ENCODE measurements around the gene MORC3.
"Not testable (repeated sequence)": the region's sequence is repeated elsewhere in the genome, so short reads cannot be mapped to it uniquely, and the experiment has no call there.

The MORC3 gene

GRCh38 chr21:36377391-36377842 lies 57.4 kb downstream of the MORC3 start:
- Histone ChIP-seq H3K27ac (no peak overlapping the region), H3K4me3 (no peak overlapping the region), H3K9me3 (no peaks in the 10 kb centered on the region), H3K36me3 (peaks cover 32 to 51% (median 51%) of the 10 kb centered on the region in 3 donors), H3K27me3 (no peaks in the 10 kb centered on the region), H3K4me1 (no peaks in the 10 kb centered on the region)
- intact Hi-C loops (cut with DNase I; ENCODE audit: low total_unique reads), result no loop called here
- TF ChIP-seq, protein P1, sequence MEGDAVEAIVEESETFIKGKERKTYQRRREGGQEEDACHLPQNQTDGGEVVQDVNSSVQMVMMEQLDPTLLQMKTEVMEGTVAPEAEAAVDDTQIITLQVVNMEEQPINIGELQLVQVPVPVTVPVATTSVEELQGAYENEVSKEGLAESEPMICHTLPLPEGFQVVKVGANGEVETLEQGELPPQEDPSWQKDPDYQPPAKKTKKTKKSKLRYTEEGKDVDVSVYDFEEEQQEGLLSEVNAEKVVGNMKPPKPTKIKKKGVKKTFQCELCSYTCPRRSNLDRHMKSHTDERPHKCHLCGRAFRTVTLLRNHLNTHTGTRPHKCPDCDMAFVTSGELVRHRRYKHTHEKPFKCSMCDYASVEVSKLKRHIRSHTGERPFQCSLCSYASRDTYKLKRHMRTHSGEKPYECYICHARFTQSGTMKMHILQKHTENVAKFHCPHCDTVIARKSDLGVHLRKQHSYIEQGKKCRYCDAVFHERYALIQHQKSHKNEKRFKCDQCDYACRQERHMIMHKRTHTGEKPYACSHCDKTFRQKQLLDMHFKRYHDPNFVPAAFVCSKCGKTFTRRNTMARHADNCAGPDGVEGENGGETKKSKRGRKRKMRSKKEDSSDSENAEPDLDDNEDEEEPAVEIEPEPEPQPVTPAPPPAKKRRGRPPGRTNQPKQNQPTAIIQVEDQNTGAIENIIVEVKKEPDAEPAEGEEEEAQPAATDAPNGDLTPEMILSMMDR (IDR thresholded peaks at IDR 0.05), result no peak
- no peak for DNase-seq

GRCh38 chr21:36379251-36379650 lies 59.3 kb downstream of the MORC3 start:
- H3K4me1 ChIP-seq, result no peaks in the 10 kb centered on the region
- peaks cover 15 to 33% (median 32%) of the 10 kb centered on the region in 3 donors for H3K36me3 ChIP-seq
- intact Hi-C loops (cut with DNase I; ENCODE audit: low total_unique reads), result no loop called here
- no peaks in the 10 kb centered on the region for H3K27me3 ChIP-seq
- H3K4me3 ChIP-seq, result no peak overlapping the region
- H3K9me3 ChIP-seq, result no peaks in the 10 kb centered on the region
- no peak for DNase-seq
- H3K27ac ChIP-seq, result no peak overlapping the region
- TF ChIP-seq, protein P1 (IDR thresholded peaks at IDR 0.05), result no peak

DNA sequence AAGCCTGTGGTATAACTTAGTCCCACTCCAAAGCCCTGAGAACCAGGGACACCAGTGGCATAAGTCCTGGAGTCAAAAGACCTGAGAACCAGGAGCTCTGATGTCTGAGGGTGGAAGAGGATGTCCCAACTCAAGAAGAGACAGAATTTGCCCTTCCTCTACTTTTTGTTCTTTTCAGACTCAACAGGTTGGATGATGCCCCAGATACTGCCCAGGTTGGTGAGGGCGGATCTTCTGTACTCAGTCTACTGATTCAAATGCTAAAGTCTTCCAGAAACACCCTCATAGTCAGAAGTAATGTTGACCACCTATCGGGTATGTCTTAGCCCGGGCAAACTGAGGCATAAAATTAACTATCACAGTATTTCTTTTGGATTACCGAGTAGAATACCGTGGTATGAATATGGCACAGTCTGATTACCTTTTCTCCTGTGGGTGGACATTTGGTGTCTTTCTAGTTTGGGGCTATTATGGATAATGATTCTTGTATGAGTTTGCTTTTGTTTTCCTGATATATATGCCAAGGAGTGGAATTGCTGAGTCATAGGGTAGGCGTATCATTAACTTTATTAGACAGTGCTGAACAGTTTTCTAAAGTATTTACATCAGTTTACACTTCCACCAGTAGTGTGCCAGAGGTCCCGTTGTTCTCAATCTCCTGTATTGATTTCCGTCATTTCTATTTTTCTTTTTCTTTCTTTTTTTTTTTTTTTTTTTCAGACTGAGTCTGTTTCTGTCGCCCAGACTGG lies 62.0 kb downstream of the MORC3 start:
- no peak for DNase-seq
- Histone ChIP-seq H3K9me3 (no peaks in the 10 kb centered on the region), H3K27ac (no peak overlapping the region), H3K36me3 (peaks cover 1 to 10% (median 10%) of the 10 kb centered on the region in 3 donors), H3K4me1 (peaks cover 0 to 13% (median 6%) of the 10 kb centered on the region in 4 donors), H3K27me3 (no peaks in the 10 kb centered on the region), H3K4me3 (no peak overlapping the region)
- TF ChIP-seq, protein P1 (IDR thresholded peaks at IDR 0.05), result no peak
- intact Hi-C loops (cut with DNase I; ENCODE audit: low total_unique reads), result no loop called here

- peaks cover 0 to 13% (median 6%) of the 10 kb centered on the region in 4 donors for H3K4me1 ChIP-seq
- DNase-seq; H3K4me3 ChIP-seq; H3K36me3 ChIP-seq; H3K27ac ChIP-seq; intact Hi-C loops (cut with DNase I; ENCODE audit: low total_unique reads); H3K9me3 ChIP-seq; H3K27me3 ChIP-seq: not testable (repeated sequence)
These were observed 62.7 kb downstream of the MORC3 start for GRCh38 chr21:36382722-36383121.

- H3K27ac ChIP-seq, result no peak overlapping the region
- TF ChIP-seq, protein P1 (IDR thresholded peaks at IDR 0.05), result no peak
- peaks cover 0 to 13% (median 6%) of the 10 kb centered on the region in 4 donors for H3K4me1 ChIP-seq
- H3K9me3 ChIP-seq, result no peaks in the 10 kb centered on the region
- intact Hi-C loops (cut with DNase I; ENCODE audit: low total_unique reads), result no loop called here
- no peaks in the 10 kb centered on the region for H3K36me3 ChIP-seq
- H3K27me3 ChIP-seq, result no peaks in the 10 kb centered on the region
- no peak for DNase-seq
- peak overlapping the region; percentile 65 to 86 for H3K4me3 ChIP-seq
These were observed 64.9 kb downstream of the MORC3 start for GRCh38 chr21:36384885-36385232.

GRCh38 chr21:36385233-36386030 lies 65.4 kb downstream of the MORC3 start, which contains the start of gene CHAF1B:
Gene CHAF1B (plus strand): TSS chr21:36385392. CDS start chr21:36386137, 745 bp downstream.
- peak; percentile 56 to 82 for DNase-seq
- peak within 1 kb of the TSS; percentile 61 to 65 for H3K27ac ChIP-seq

More at GRCh38 chr21:36385233-36386030, 65.4 kb downstream of the MORC3 start, which contains the start of gene CHAF1B:
- no peaks in the 10 kb centered on the region for H3K36me3 ChIP-seq
- peaks cover 0 to 13% (median 6%) of the 10 kb centered on the region in 4 donors for H3K4me1 ChIP-seq
- H3K4me3 ChIP-seq, result peak within 1 kb of the TSS; percentile 65 to 86
- H3K9me3 ChIP-seq, result no peaks in the 10 kb centered on the region
- no peaks in the 10 kb centered on the region for H3K27me3 ChIP-seq
- TF ChIP-seq, protein P1 (IDR thresholded peaks at IDR 0.05), result no peak
- intact Hi-C loops (cut with DNase I; ENCODE audit: low total_unique reads), result no loop called here
